AG04449 (cell line): ENCODE data around the gene PAQR6.

Experiments used
- CTCF ChIA-PET: fragments of 350-600 bp; formaldehyde crosslinking; extraction: SDS; loops from one replicate; lab custom pipeline; 2021; ENCODE audit warnings: antibody characterized with exemption; lab: Yijun Ruan, JAX
- POLR2A ChIA-PET: fragments of 400-600, 350-600 bp; formaldehyde crosslinking; extraction: SDS; loops from one replicate; lab custom pipeline; 2020; ENCODE audit warnings: antibody characterized with exemption, inconsistent platforms; lab: Yijun Ruan, JAX
- DNase-seq: peaks from one replicate; pipeline ENCODE4 v3.0.0-alpha.2; 2010; ENCODE audit warnings: low read depth, low spot score
- H3K4me3 ChIP-seq: 2 replicates; pipeline ENCODE4 v1.5.1; 2011; ENCODE audit warnings: low read depth, mild to moderate bottlenecking, control low read depth, low read length
- CTCF ChIP-seq: IDR thresholded peaks from one replicate; pipeline ENCODE4 v1.5.1; 2011; ENCODE audit warnings: mild to moderate bottlenecking, moderate library complexity, low read length, control low read depth, inconsistent platforms; ENCODE audit not compliant: insufficient read depth; ENCODE audit errors: missing control alignments

PAQR6 gene

GRCh38 chr1:156214024-156214748, 33.7 kb downstream of the PAQR6 start:
- TF ChIP-seq CTCF = no peak
- POLR2A ChIA-PET = interaction anchor here (1.2 to 1.7 kb wide), 2 partner anchors 19 to 21 kb away, joined by 4 to 19 read pairs; partner anchors contain the start of gene SLC25A44
- peak overlapping the region; percentile 96 for H3K4me3 ChIP-seq
- DNase-seq = no peak
- CTCF ChIA-PET = interaction anchor here (0.6 to 3.9 kb wide), 5 partner anchors 10 to 124 kb away, joined by 3 to 43 read pairs (median 5); no protein-coding TSS in a partner anchor

GRCh38 chr1:156213644-156213966, 34.3 kb downstream of the PAQR6 start:
- peak overlapping the region; percentile 96 for H3K4me3 ChIP-seq
- no peak for DNase-seq
- ChIA-PET POLR2A (interaction anchor here (1.0 to 1.7 kb wide), 6 partner anchors 10 to 91 kb away, joined by 4 to 19 read pairs (median 4); partner anchors contain the start of gene SLC25A44), CTCF (interaction anchor here (1.0 to 3.9 kb wide), 6 partner anchors 10 to 125 kb away, joined by 3 to 43 read pairs (median 5); no protein-coding TSS in a partner anchor)
- no peak for TF ChIP-seq CTCF

- DNase-seq = peak; percentile 75
- POLR2A ChIA-PET = interaction anchor here (1.0 to 1.7 kb wide), 8 partner anchors 9 to 90 kb away, joined by 4 to 19 read pairs (median 4); partner anchors contain the start of gene SLC25A44
- H3K4me3 ChIP-seq = peak within 1 kb of the TSS; percentile 96
- CTCF ChIA-PET = interaction anchor here (0.7 to 3.9 kb wide), 10 partner anchors 9 to 124 kb away, joined by 3 to 43 read pairs (median 4); partner anchors contain the start of gene SLC25A44
- TF ChIP-seq CTCF = no peak
Measured at GRCh38 chr1:156212833-156213643, 34.8 kb downstream of the PAQR6 start, which contains the start of gene PMF1. TSS of gene PMF1 (plus strand) at chr1:156213007. CDS start at chr1:156213016, 9 bp downstream.

GRCh38 chr1:156212130-156212529, 35.7 kb downstream of the PAQR6 start:
- ChIA-PET CTCF (interaction anchor here (1.0 to 3.9 kb wide), 5 partner anchors 12 to 56 kb away, joined by 3 to 43 read pairs (median 12); partner anchors contain the start of gene SLC25A44), POLR2A (interaction anchor here (1.0 to 1.6 kb wide), 5 partner anchors 10 to 66 kb away, joined by 4 to 8 read pairs (median 5); no protein-coding TSS in a partner anchor)
- H3K4me3 ChIP-seq = no peak overlapping the region
- no peak for TF ChIP-seq CTCF
- DNase-seq = no peak

- TF ChIP-seq CTCF = no peak
- POLR2A ChIA-PET = interaction anchor here (0.7 kb wide), 1 partner anchor 95 kb away, joined by 3 read pairs; no protein-coding TSS in a partner anchor
- no peak overlapping the region for H3K4me3 ChIP-seq
- CTCF ChIA-PET = interaction anchor here (1.0 to 3.3 kb wide), 4 partner anchors 10 to 55 kb away, joined by 3 to 16 read pairs (median 8); partner anchors contain the start of gene SLC25A44
- DNase-seq = no peak
Measured at GRCh38 chr1:156211243-156211642, 36.6 kb downstream of the PAQR6 start.
